Renal cortical epithelial cell (primary cell): ENCODE measurements around the gene IBTK. TPM values are rescaled to one million over a fixed set of nuclear protein-coding genes. Genes with fewer than 3 reads are reported as not detected.
"Not testable (repeated sequence)": the region's sequence is repeated elsewhere in the genome, so short reads cannot be mapped to it uniquely, and the experiment has no call there.

Experiments
- DNase-seq: peaks from one replicate; pipeline ENCODE4 v3.0.0-alpha.2; 2011; ENCODE audit warnings: low read depth
- total RNA-seq: library from RNA; depleted of rRNA; stranded (reverse); fragments of >200 nt; gene quantifications from 2 replicates; pipeline ENCODE4 v1.2.3, GENCODE V29; 2014

The IBTK gene
- total RNA-seq, 1 donor from 2014 or later = 56.4 TPM

DNA sequence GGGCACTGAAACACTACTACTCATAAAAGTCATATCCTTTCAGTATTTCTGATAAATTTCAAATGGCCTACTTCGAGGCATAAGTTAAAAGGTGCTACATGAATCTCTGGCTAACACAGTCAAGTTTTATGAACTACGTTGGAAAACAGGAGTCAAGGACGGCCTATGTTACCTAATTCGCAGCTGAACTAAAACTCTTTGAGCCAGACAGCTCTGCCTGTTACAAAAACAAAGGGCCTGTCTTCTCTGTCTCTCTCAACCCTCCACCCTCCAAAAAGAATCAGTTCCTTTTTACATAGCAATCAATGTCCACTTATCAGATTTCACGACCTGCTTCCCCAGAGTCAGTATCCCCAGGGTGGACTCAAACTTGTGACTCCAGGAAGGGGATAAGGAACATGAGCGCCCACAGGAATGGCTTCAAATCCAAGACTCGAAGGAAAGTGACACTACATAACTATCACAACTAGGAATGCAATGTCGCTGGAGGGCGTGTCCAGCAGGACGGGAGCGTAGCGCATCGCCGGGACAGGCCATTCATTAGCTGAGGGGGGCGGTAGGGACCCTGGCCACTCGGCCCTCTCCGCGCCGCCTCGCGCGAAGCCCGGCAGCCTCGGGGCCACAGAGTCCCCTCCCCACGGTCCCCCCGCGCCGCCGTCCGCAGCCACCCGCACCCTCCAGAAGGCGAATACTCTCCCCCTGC, 591 bp downstream of the IBTK start:
- peak; percentile 48 for DNase-seq

DNA sequence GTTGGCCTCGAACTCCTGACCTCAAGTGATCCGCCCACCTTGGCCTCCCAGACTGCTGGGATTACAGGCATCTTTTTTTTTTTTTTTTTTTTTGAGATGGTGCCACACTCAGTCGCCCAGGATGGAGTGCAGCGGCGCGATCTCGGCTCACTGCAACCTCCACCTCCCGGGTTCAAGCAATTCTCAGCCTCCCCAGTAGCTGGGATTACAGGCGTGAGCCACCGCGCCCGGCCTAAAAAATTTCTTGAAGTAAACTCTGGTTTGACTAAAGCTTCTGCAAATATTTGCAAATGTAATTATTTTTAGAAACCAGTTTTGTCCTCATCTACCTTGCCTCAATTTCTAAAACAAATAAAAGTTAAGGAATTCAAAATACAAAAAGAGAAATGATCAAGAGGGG, 1.2 kb downstream of the IBTK start:
- no peak for DNase-seq

DNA sequence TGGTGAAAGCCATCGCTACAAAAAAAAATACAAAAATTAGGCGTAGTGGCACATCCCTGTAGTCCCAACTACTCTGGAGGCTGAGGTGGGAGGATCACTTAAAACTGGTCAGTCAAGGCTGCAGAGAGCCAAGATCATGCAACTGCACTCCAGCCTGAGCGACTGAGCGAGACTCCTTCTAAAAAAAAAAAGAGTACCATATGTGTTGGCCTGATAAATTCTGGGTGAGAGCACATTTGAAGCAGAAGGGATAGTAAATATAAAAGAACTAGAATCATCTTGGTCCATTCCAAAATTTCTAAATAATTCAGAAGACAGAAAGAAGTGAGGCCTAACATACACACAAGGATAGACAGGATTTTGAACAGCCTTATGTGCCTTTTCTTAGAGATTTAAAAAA, 2.2 kb downstream of the IBTK start:
- no peak for DNase-seq

DNA sequence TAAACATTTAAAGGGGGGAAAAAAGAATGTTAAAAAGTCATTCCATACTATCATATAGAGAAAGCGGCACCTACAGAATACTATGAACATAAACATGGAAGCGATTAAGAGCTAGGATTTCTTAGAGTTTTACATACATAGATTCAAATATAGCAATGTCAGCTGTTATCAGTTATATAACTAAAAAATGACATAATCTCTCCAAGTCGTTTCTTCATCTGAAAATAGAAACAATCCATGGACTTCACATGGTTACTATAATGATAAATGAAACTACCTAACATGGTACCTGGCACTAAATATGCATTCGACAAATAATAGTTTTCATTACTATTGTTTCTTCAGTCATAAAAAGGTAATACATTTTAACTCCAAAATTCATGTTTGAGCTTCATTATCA, 3.7 kb downstream of the IBTK start:
- DNase-seq = no peak

DNA sequence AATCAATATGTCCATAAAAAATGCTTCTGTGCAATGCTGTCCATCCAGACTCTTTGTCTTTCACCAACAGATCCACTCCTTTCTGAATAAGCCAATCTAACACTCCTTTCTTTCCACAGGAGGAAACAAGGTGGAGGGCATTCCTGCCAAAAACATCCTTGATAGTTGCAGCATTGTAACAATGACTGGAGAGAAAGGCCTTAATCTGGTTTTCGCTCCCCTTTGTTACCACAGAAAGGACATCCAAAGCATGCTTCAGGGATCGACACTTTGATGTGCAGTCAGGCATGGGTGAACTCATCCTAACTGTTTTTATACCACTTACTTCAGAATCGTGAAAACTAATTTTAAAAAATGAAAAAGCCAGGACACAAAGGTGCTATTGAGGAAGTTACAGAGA, 7.4 kb downstream of the IBTK start:
- no peak for DNase-seq

DNA sequence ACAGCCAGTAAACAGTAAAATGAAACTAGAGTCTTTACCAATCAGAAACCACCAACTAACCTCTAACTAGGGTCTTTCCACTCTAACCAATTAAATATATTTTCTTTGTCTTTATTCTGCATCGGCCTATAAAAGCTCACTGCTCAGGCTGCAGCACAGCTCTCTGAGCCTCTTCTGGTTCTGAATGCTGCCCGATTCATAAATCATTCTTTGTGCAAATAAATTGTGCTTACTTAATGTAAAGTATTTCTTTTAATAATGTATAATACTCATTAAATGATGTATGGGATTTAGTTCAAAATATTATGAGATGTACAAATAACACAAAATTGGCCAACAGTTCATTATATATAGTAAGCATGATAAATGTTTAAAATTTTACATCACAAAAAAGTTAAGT, 7.9 kb downstream of the IBTK start:
- DNase-seq = no peak

DNA sequence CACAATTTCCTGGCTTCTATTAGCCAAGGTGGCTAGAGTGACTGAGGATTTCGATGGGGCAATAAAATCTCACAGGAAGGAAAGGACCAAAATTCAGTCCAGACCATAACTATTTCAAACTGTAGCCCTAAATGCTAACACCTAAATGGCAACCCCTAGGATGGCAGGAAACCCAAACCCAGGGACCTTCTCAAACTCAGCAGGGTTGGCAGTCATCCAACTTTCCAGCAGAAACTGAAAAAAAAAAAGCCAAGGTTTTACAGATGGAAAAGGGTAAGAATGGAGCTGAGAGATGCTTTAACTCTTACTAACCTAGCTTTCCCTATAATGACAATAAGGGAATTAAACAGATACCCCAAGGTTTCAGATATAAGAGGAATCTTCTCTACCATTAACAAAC, 10.5 kb downstream of the IBTK start:
- no peak for DNase-seq

DNA sequence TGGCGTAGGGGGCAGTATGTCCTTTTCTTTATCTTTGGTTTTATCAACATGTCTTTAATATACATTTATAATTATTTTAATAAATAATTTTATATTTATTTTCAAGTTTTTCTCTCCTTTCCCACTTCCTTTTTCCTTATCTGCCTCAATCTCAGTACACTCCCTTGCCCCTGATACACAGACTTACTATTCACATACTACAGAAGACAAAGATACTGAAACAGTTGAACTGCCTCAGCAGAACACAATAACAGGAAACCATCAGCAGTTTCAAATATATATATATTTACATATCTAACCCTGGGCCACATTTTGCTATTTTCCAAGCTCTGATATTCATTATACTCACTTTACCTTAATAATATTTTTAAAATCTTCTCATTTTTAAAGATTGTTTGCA, 19.8 kb downstream of the IBTK start:
- DNase-seq = no peak

DNA sequence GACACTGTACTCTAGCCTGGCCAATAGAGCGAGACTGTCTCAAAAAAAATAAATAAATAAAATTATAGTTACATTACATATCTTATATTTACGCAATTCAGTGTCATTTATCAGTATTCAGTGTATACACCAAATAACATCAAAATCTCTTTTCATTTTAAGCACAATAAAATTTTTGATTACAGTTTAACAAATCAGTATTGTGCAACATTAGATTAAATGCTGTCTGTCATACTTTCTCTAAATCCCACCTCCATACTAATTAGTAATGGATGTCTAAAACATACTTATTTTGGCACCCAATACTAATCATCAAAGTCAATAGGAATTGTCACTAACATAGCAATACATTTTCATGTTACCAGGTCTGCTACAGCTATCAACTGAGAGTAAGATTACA, 27.4 kb downstream of the IBTK start:
- no peak for DNase-seq

DNA sequence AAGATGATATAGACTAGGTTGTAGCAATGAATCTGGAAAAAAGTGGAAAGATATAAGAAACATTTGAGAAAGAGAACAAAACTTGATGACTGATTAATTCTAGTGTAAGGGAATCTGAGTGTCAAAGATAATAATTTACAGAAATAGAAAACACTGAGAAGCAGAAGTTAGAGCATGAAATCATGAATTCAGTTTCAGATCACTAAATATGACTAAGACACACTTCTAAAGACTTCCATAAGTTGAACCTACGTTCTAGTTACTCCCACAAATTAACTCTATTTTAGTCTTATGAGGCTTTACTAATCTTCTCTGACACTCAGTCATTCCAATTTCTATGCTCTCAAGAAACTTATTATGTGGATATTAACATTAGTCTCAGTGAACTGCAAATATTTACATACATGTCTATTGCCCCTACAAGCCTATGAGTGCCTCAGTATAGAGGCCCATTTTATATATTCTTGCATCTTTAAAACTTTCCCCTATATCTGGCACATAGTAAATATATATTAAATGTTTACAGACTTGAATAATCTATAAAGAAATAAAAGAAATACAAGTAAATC, 30.4 kb downstream of the IBTK start:
- DNase-seq = peak; percentile 42

DNA sequence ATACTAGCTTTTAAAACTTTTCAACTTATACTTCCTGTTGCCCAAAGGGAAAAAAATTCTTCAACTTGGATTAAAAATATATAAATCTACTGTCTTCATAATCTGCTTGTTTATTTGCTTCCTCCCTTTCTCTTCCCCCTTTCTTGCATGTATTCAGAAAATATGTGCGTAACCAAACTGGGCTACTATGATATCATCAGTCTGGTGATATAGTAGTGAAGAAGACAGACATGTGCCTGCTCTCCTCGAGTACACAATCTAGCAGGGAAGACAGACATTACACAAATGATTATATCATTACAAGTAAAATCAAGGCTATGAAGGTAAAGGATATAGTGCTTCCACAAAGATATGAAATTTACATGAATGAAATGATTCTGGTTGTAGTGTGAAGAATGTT, 31.0 kb downstream of the IBTK start:
- DNase-seq = no peak

DNA sequence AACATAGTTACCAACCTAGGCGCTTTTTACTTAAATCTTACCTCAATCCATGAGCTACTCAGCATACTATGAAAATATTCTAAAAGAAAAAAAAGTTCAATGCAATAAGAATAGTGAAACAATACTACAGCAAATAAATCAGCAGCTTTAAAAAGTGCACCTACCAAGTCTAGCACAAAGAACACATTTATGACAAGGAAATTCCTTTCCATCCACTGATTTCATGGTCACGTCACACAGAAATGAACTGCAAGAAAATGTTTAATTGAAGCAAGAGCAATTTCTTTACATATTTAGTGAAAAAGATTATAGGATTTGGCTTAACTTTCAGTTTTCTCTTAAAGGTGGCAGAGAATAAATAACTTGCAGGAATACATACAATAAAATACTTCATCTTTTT, 36.2 kb downstream of the IBTK start:
- DNase-seq = no peak

DNA sequence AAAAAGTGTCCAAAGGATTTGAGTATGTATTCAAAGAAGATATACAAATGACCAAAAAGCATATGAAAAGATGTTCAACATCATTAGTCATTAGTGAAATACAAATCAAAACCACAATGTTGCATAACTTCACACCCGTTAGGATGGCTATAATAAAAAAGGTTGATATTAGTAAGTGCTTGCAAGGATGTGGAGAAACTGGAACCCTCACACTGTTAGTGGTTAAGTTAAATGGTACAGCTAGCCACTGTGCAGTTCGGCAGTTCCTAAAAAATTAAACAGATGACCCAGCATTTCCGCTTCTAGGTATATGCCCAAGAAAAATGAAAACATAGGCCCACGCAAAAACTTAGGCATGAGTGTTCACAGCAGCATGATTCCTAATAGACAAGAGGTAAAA, 38.6 kb downstream of the IBTK start:
- DNase-seq = no peak

DNA sequence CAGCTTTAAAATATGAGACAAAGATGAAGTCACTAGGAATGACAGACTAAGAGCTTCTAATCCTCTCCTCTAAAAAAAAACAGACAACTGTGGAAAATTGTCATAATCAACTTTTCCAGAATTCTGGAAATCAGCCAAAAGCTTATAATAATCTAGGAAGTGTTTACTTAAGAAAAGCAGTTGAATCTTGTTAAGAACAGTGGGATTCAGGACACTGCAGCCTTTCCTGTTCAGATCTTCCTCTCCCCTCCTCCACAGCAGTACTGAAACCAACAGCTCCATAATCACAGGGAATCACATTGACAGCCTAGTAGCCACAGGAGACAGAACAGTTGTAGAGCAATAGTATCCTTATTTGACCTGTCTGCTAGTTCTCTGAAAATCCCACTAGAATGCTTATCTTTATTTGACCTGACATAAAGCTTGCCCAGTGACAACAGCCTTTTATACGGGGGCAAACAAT, 41.6 kb downstream of the IBTK start:
- peak; percentile 37 for DNase-seq

DNA sequence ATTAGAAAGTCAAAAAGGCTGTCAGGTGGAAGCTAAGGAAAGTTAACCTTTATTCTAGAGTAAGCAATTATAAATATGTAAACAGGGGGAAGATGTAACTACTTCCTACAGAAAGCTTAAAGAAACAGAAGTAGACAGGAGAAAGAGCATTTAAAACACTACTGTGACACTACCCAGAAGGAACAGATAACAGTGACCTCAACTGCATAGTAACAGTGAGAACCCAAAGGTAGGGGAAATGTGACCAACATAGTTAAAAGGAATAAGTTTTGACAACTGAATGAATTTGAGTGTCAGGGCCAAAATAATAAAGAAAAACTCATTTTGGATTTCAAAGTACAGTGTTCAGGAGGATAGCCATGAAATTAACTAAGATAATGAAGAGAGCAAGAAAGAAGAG, 43.5 kb downstream of the IBTK start:
- DNase-seq = no peak

DNA sequence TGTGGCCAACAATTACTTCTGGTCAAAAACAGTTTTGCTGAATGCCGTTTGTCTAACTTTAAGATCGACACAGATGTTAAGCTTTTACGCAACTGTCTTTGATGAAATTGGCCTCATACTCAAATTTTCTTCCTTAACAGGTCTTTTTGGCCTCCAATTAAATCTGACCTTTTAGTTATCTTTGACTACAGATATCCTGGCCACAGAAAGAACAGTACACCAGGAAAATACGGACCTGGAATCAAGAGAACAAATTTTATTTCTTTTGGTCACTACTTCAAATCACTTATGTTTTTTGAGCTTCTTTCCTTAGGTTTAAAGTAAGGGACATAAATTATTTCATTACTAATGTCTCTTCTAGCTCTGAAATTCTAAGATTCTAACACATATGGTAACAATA, 49.8 kb downstream of the IBTK start:
- no peak for DNase-seq

DNA sequence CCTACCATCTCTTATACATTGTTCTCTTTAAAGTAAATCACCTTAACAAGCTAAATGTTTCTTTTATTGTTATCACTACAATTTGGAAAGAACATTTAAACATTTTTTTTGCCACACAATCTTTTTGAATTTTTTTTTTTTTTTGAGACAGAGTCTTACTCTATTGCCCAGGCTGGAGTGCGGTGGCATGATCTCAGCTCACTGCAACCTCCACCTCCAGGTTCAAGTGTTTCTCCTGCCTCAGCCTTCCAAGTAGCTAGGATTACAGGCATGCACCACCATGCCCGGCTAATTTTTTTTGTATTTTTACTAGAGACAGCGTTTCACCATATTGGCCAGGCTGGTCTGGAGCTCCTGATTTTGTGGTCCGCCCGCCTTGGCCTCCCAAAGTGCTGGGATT, 50.3 kb downstream of the IBTK start:
- not testable (repeated sequence) for DNase-seq

DNA sequence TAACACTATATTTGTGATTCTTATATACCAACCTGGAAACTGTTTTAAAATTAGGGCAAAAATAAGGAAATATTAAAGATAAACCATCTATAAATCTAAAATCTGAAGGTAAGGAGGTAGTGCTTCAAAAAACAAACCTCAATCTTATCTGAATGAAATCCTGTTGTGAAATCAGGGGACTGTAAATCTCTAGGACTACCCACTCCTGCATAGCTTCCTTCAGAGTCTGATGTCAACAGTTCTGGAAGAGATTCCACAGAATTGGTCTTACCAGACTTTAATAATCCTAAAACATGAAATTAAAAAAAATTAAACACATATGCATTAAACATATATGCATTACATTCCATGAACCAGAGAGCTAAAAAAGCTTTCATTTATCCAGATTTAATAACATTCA, 51.4 kb downstream of the IBTK start:
- no peak for DNase-seq

DNA sequence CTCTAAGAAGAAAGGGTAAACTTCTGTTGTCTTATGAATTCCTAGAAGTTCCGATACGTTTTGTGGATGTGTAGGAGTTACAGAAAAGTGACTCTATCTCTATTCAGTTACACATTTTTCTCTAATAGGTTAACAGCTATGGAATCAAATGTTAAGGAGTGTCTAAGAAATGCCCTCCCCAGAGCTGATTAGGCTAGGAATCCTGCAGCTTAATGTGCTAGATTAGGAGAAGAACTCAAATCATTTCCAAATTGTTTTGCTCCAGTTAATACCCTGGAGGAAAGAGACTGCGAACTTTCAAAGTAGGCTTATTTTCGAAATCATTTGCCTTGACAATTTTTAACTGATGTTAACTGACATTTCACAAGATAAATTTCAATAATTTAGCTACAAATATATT, 51.9 kb downstream of the IBTK start:
- DNase-seq = no peak

DNA sequence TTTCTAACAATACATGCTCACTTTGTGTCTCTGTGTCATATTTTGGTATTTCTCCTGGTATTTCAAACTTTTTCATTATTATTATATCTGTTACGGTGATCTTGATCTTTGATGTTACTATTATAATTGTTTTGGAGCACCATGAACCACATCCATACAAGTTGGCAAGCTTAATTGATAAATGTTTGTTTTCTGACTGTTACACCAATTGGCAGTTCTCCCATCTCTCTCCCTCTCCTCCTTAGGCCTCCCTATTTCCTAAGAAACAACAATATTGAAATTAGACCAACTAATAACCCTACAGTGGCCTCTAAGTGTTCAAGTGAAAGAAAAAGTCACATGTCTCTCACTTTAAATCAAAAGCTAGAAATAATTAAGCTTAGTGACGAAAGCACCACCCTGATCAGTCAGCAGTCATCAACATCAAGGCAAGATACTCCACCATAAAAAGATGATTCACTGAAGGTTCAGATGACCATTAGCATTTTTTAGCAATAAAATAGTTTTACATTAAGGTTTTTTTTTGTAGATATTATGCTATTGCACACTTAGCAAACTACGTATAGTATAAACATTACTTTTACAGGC, 61.5 kb downstream of the IBTK start:
- DNase-seq = peak; percentile 70

DNA sequence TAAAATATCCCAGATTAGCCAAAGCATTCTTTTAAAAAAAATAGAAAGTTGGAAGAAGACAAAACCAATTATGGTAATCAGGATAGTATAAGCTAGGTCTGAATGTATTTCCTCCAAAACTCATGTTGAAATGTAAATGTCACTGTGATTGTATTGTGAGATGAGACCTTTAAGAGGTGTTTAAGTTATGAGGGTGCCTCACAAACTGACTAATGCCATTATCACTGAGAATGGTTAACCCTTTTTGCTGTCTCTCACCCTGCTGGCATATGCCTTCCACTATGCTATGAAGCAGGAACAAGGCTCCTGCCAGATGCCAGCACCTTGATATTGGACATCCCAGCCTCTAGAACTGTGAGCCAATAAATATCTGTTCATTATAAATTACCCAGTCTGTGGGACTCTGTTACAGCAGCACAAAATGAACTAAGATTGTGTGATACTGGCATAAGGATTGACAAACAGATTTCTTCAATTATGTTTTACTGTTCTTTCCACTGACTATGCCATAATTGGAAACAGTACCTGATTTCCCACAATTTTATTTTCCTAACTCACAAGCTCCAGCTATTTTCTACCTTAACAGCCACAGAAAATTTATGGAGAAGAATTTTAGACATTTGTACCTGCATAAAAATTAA, 63.8 kb downstream of the IBTK start:
- no peak for DNase-seq

DNA sequence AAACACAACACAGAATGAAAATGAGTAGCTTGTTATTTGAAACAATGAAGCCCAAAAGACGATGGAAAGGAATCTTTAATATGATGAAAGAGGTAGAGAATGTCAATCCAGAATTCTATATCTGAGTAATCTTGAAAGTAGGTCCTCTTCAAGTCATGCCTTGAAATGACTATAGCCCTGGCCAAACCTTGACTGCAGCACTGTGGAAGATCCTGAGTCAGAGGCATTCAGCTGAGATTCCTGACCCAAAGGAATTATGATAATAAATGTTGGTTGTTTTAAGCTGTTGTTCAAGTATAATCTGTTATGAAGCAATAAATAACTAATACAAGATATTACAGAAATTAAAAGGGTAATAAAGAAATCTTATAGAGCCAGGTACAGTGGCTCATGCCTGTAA, 64.8 kb downstream of the IBTK start:
- DNase-seq = peak; percentile 8

DNA sequence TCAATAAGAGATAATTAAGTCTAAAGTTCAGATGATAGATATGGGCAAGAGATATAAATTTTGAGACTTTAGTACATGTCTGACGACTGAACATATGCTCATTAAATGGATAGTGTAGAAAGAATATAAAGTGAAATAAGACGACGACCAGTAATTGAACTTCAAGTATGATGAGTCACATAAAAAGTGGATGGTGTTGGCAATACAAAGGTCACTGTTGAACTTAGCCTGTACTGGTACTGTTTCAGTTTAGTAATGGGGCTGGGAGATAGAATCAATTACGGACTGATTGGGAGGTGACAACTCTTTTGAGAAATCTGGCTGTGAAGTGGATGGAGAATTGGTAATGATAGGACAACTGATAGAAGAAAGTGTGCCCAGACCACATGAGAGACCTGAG, 68.1 kb downstream of the IBTK start:
- DNase-seq = no peak
